GM21786 (cell line): Measurements from ENCODE around the gene MXRA5.
"Not testable (repeated sequence)": the region's sequence is repeated elsewhere in the genome, so short reads cannot be mapped to it uniquely, and the experiment has no call there.

Experiments
- ATAC-seq: cut with Tn5 transposase; IDR thresholded peaks from one replicate; pipeline ENCODE4 v1.9.1; 2021; ENCODE audit not compliant: unreplicated experiment

MXRA5 gene

GRCh38 chrX:3345281-3346191 is 916 bp downstream of the MXRA5 start:
- no peak for ATAC-seq

GRCh38 chrX:3343569-3343968 is 2.9 kb downstream of the MXRA5 start:
- not testable (repeated sequence) for ATAC-seq

- ATAC-seq = no peak
Observed at GRCh38 chrX:3340016-3340415, 6.4 kb downstream of the MXRA5 start.

- ATAC-seq = no peak
Observed at GRCh38 chrX:3326681-3327080, 19.8 kb downstream of the MXRA5 start.

- ATAC-seq = no peak
Observed at GRCh38 chrX:3320471-3321046, 25.9 kb downstream of the MXRA5 start.

- no peak for ATAC-seq
Observed at GRCh38 chrX:3317191-3317718, 29.2 kb downstream of the MXRA5 start.

GRCh38 chrX:3312109-3312508 is 34.3 kb downstream of the MXRA5 start:
- no peak for ATAC-seq

GRCh38 chrX:3307881-3308280 is 38.6 kb downstream of the MXRA5 start:
- ATAC-seq = no peak

- no peak for ATAC-seq
Observed at GRCh38 chrX:3299636-3300035, 46.8 kb downstream of the MXRA5 start.

- no peak for ATAC-seq
Observed at GRCh38 chrX:3295731-3296130, 50.7 kb downstream of the MXRA5 start.

- ATAC-seq = no peak
Observed at GRCh38 chrX:3293251-3293650, 53.2 kb downstream of the MXRA5 start.

GRCh38 chrX:3290561-3290960 is 55.9 kb downstream of the MXRA5 start:
- no peak for ATAC-seq

- no peak for ATAC-seq
Observed at GRCh38 chrX:3286196-3286945, 60.1 kb downstream of the MXRA5 start.

GRCh38 chrX:3280706-3281105 is 65.7 kb downstream of the MXRA5 start:
- no peak for ATAC-seq

GRCh38 chrX:3273668-3274067 is 72.8 kb downstream of the MXRA5 start:
- ATAC-seq = not testable (repeated sequence)

- no peak for ATAC-seq
Observed at GRCh38 chrX:3271834-3272186, 74.6 kb downstream of the MXRA5 start.

- no peak for ATAC-seq
Observed at GRCh38 chrX:3271183-3271833, 75.1 kb downstream of the MXRA5 start.

- no peak for ATAC-seq
Observed at GRCh38 chrX:3268829-3269228, 77.6 kb downstream of the MXRA5 start.

- no peak for ATAC-seq
Observed at GRCh38 chrX:3263681-3264126, 82.7 kb downstream of the MXRA5 start.

GRCh38 chrX:3262901-3263300 is 83.6 kb downstream of the MXRA5 start:
- no peak for ATAC-seq
